Brain pericyte (primary cell): ENCODE results near the gene TLE2.

ENCODE experiments used
- DNase-seq: peaks from one replicate; pipeline ENCODE4 v3.0.0-alpha.2; 2012; ENCODE audit warnings: low read depth, low spot score

Gene TLE2

GRCh38 chr19:3029065-3029923 lies at the start of gene TLE2:
Gene TLE2, minus strand, starts transcription at chr19:3029280. Its CDS starts 376 bp downstream, at chr19:3028904.
- no peak for DNase-seq

- DNase-seq = no peak
These were observed 46.7 kb upstream of the TLE2 start for GRCh38 chr19:3075605-3076431.

GRCh38 chr19:3073931-3074595 lies 45.0 kb upstream of the TLE2 start:
- DNase-seq = no peak

- DNase-seq = no peak
These were observed 44.1 kb upstream of the TLE2 start for GRCh38 chr19:3073159-3073563.

GRCh38 chr19:3071768-3072167 lies 42.7 kb upstream of the TLE2 start:
- DNase-seq = no peak

- no peak for DNase-seq
These were observed 39.0 kb upstream of the TLE2 start for GRCh38 chr19:3068071-3068470.

GRCh38 chr19:3067563-3067962 lies 38.5 kb upstream of the TLE2 start:
- DNase-seq = no peak

GRCh38 chr19:3066482-3067049 lies 37.5 kb upstream of the TLE2 start:
- no peak for DNase-seq

GRCh38 chr19:3065675-3066357 lies 36.7 kb upstream of the TLE2 start:
- no peak for DNase-seq

GRCh38 chr19:3064011-3064330 lies 34.9 kb upstream of the TLE2 start:
- no peak for DNase-seq

GRCh38 chr19:3062165-3063105 lies 33.4 kb upstream of the TLE2 start, which contains the start of gene TLE5:
Gene TLE5, minus strand, starts transcription at chr19:3062495. Its CDS starts 295 bp downstream, at chr19:3062200.
- no peak for DNase-seq

- no peak for DNase-seq
These were observed 32.4 kb upstream of the TLE2 start for GRCh38 chr19:3061182-3062161.

- DNase-seq = no peak
These were observed 31.7 kb upstream of the TLE2 start for GRCh38 chr19:3060857-3061181.

- DNase-seq = no peak
These were observed 30.6 kb upstream of the TLE2 start for GRCh38 chr19:3059653-3060052.

- no peak for DNase-seq
These were observed 29.8 kb upstream of the TLE2 start for GRCh38 chr19:3058821-3059314.

GRCh38 chr19:3058009-3058820 lies 29.1 kb upstream of the TLE2 start:
- DNase-seq = no peak

- no peak for DNase-seq
These were observed 28.2 kb upstream of the TLE2 start for GRCh38 chr19:3057275-3057714.
